ENCODE results near the gene PREPL.

Gene PREPL

GRCh38 chr2:44351088-44351487 is 10.2 kb downstream of the PREPL start:
- Histone ChIP-seq H3K4me1 (ENCODE audit: control insufficient read depth, insufficient read depth, low read length) (no peaks in the 10 kb centered on the region), H3K27ac (ENCODE audit: extremely low read depth, low read depth, low read length) (no peak overlapping the region), H3K4me3 (ENCODE audit: low read depth, low read length) (no peak overlapping the region), H3K36me3 (ENCODE audit: control insufficient read depth in 2 of 2, insufficient read depth in 1 of 2, low read length in 2 of 2) (no peaks in the 10 kb centered on the region), H3K9me3 (ENCODE audit: control insufficient read depth, insufficient read depth, low read depth, low read length) (no peaks in the 10 kb centered on the region)
- CTCF ChIA-PET: interaction anchor here (0.6 to 1.0 kb wide), 2 partner anchors 60 to 67 kb away, joined by 4 read pairs; no protein-coding TSS in a partner anchor
- TF ChIP-seq ZNF362 (tag by site-specific recombination; IDR thresholded peaks at IDR 0.05): 0 out of 2 replicates have a peak, but pooled peaks have one; percentile 20
- TF ChIP-seq SCRT2 (tag by site-specific recombination; IDR thresholded peaks at IDR 0.05): no peak
- POLR2A ChIA-PET: interaction anchor here (0.7 to 2.7 kb wide), 3 partner anchors 11 to 1189 kb away, joined by 3 to 19 read pairs (median 4); partner anchors contain the start of genes CAMKMT and PREPL

GRCh38 chr2:44349506-44349905 is 11.8 kb downstream of the PREPL start:
- no peak overlapping the region for H3K4me3 ChIP-seq (ENCODE audit: low read depth, low read length)
- peaks cover 5% of the 10 kb centered on the region in 2 experiments for H3K36me3 ChIP-seq (ENCODE audit: control insufficient read depth in 2 of 2, insufficient read depth in 1 of 2, low read length in 2 of 2)
- H3K4me1 ChIP-seq (ENCODE audit: control insufficient read depth, insufficient read depth, low read length): no peaks in the 10 kb centered on the region
- H3K9me3 ChIP-seq (ENCODE audit: control insufficient read depth, insufficient read depth, low read depth, low read length): no peaks in the 10 kb centered on the region
- ChIA-PET POLR2A (no interaction called here), CTCF (interaction anchor here (0.6 to 0.7 kb wide), 2 partner anchors 9 to 130 kb away, joined by 4 to 5 read pairs; no protein-coding TSS in a partner anchor)
- TF ChIP-seq ZNF416 (tag by site-specific recombination; IDR thresholded peaks at IDR 0.05) (no peak), ZNF76 (tag by site-specific recombination; IDR thresholded peaks at IDR 0.05; ENCODE audit: borderline replicate concordance, low read depth) (no peak), ZNF548 (tag by site-specific recombination; IDR thresholded peaks at IDR 0.05) (no peak), ZBTB8A (tag by site-specific recombination; IDR thresholded peaks at IDR 0.05) (no peak), REST (tag by site-specific recombination; IDR thresholded peaks at IDR 0.05) (no peak), GFI1B (tag by site-specific recombination; IDR thresholded peaks at IDR 0.05) (no peak), YY1 (tag by site-specific recombination; IDR thresholded peaks at IDR 0.05) (no peak), ZNF639 (tag by site-specific recombination; IDR thresholded peaks at IDR 0.05) (no peak), ZNF596 (tag by site-specific recombination; IDR thresholded peaks at IDR 0.05) (no peak), SP2 (tag by site-specific recombination; IDR thresholded peaks at IDR 0.05) (no peak), ZNF48 (tag by site-specific recombination; IDR thresholded peaks at IDR 0.05) (no peak), ZNF561 (tag by site-specific recombination; IDR thresholded peaks at IDR 0.05; ENCODE audit: borderline replicate concordance) (no peak)
- H3K27ac ChIP-seq (ENCODE audit: extremely low read depth, low read depth, low read length): no peak overlapping the region

GRCh38 chr2:44348400-44348799 is 12.9 kb downstream of the PREPL start:
- Histone ChIP-seq H3K4me3 (ENCODE audit: low read depth, low read length) (no peak overlapping the region), H3K9me3 (ENCODE audit: control insufficient read depth, insufficient read depth, low read depth, low read length) (no peaks in the 10 kb centered on the region), H3K27ac (ENCODE audit: extremely low read depth, low read depth, low read length) (no peak overlapping the region), H3K4me1 (ENCODE audit: control insufficient read depth, insufficient read depth, low read length) (no peaks in the 10 kb centered on the region), H3K36me3 (ENCODE audit: control insufficient read depth in 2 of 2, insufficient read depth in 1 of 2, low read length in 2 of 2) (peaks cover 9 to 10% of the 10 kb centered on the region in 2 experiments)
- CTCF ChIA-PET: interaction anchor here (0.7 kb wide), 1 partner anchor 108 kb away, joined by 3 read pairs; no protein-coding TSS in a partner anchor
- TF ChIP-seq SALL2 (tag by site-specific recombination; IDR thresholded peaks at IDR 0.05; ENCODE audit: borderline replicate concordance): no peak
- no peak for TF ChIP-seq ZNF37A (tag by site-specific recombination; IDR thresholded peaks at IDR 0.05)
- TF ChIP-seq ELK4 (IDR thresholded peaks at IDR 0.05; ENCODE audit: borderline replicate concordance, low read depth, low read length): no peak
- no peak for TF ChIP-seq ZNF148 (tag by site-specific recombination; IDR thresholded peaks at IDR 0.05; ENCODE audit: borderline replicate concordance)
- TF ChIP-seq ZNF26 (tag by site-specific recombination; IDR thresholded peaks at IDR 0.05): no peak
- POLR2A ChIA-PET: interaction anchor here (1.6 to 1.7 kb wide), 2 partner anchors 10 to 13 kb away, joined by 5 read pairs; partner anchors contain the start of genes CAMKMT and PREPL
